ENCODE results near the gene ZNF44.
A peak's percentile ranks its signal among the peaks of the same experiment; 100 is the strongest.
"Not testable (repeated sequence)": the region's sequence is repeated elsewhere in the genome, so short reads cannot be mapped to it uniquely, and the experiment has no call there.

ZNF44 gene

DNA sequence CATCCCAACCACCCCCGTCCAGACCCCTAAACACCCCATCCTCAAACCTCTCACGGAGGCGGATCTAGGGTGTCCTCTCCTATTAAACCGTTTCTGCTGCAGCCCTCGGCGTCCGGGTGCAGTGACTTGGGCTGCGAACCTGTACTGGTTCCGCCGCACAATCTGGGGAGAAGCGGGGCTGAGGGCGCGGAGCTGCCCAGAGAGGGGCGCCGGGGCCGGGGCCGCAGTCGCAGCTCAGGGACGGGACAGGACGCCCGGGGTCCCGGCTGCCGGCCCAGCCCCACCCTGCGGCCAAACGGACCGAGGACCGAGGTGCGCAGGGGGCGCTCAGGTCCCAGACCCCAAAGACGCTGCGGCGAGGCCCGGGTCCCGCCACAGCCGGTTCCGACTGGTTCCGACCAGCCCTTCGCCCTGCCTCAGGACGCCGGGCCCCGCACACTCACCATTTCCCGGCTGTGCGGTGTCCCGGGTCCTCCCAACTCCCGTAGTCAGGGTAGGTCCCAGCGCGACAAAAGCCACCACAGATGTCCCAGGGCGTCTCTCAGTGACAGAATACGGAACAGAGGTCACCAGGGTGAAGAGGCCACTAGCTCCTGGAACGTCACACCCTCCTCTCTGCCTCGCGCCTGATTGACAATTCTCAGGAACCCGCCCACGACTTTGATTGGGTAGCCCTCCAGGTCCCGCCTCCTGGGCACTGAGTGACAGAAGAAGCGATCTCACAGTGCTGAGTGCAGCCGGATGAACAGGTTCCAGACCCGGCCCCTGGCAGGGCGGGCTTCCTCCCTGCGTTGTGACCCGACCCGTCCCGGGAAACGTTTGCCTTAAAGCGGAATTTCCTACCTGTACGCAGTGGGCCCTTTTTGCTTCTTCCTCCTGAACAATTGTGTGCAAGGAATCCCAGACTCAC is at the start of gene ZNF44:
Gene ZNF44, minus strand, starts transcription at position 635 of the 910 bp plus-strand sequence. Its CDS starts 189 bp downstream, at position 446.
- peak; percentile 91 for DNase-seq (ENCODE audit: low read depth in 2 of 2)

DNA sequence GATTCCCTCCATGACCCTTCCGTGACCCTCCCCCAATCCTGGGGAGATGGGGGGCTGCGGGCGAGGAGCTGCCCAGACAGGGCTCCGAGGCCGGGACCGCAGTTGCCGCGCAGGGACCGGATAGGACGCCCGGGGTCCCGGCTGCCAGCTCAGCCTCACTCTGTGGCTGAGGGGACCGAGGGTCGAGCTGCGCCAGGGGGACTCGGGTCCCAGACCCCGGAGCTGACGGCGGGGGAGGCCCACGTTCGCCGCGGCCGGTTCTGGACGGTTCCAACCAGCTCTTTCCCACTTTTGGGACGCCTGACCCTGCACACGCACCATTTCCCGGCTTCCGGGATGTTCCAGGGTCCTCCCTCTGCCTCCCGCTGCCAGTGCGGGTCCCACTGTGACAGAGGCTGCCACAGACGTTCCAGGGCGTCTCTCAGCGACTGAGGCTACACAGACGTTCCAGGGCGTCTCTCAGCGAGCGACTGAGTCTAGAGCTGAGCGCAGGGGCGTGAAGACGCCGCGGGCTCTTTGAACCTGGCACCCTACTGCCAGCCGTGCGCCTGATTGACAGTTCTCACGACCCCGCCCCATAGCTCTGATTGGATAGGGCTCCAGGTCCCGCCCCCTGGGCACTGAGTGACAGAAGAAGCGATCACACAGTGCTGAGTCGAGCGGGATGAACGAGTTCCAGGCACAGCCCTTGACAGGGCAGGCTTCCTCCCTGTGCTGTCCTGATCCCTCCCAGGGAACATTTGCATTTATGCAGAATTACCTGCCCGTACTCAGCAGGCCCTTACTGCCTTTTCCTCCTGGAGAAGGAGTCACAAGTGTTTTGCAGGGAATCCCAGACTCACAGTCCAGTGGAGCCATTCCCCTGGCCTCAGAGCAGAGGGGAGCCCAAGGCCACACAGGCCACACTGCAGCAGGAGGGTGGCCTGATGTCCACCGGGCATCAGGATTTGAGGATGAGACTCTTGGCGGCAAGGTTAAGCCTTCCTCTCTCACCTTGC is 38.8 kb upstream of the ZNF44 start, which contains the start of gene ZNF563:
Gene ZNF563, minus strand, starts transcription at position 472 of the 998 bp plus-strand sequence. Its CDS starts 151 bp downstream, at position 321.
- peak; percentile 97 for DNase-seq (ENCODE audit: low read depth in 2 of 2)

DNA sequence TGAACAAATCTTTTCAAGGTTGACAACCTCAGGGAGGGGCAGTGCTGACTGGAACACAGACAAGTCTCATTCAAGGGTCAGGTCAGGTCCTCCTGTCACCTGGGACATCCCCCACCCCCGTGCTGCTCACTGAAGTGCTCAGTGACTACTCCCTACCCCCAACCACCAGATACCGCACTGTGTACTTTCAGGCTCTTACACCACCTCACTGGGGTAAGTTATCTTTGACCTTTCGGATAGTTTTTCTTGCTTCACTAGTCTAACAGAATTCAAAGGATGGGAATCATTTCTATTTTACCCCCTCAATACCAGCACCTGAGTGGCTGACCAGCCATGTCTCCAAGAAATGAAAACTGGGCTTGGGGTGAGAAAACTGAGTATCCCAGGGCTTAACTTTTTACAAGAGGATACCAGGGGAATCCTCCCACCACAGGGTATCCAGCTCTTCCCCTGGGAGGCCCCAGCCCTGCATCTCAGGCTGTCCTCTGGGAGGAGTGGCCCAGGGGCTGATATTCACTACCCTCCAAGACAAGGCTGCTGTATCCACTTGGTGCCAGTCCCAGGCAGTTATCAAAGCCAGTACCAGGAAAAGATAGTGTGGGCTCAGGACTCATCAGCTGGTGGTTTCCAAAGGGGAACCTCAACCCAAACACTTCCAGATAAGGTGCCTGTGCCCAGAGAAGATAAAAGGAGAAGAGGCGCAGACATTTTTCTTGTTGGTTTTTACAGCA is 36.7 kb upstream of the ZNF44 start:
- DNase-seq (ENCODE audit: low read depth in 2 of 2) = peak; percentile 56 to 74

DNA sequence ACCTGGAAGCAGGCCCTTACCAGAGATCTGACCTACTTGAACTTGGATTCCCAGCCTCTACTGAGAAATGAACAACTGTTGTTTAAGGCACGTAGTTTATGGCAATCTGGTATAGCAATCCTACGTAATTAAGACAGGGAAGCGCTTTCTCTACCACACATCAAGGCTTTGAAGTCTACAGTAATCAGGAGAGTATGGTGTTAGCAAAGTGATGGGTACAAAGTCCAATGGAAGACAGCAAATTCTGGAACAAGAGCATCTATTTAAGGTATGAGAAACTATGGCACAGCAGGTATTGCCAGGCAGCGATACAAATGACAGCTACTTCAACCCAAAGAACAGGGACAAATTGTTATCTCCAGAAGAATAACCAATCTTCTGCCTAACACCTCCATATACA is 35.7 kb upstream of the ZNF44 start:
- DNase-seq (ENCODE audit: low read depth in 2 of 2) = no peak

DNA sequence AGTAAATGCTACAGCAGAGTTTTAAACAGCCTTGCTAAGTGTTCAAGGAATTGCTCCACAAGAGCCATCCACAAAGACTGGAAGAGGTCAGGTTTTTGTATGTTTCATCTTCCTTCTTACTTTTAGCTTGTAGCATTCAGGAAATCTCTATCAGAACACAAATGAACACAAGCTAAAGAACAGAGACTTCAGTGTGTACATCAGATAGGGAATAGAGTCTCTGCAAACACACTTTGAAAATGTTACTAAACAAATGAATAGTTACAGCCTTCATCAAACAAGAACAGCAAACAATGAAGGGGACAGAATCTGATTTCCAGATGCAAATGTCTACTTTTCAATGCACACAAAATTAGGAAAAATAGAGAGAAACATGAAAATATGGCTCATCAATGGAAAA is 31.0 kb upstream of the ZNF44 start:
- no peak for DNase-seq (ENCODE audit: low read depth in 2 of 2)

DNA sequence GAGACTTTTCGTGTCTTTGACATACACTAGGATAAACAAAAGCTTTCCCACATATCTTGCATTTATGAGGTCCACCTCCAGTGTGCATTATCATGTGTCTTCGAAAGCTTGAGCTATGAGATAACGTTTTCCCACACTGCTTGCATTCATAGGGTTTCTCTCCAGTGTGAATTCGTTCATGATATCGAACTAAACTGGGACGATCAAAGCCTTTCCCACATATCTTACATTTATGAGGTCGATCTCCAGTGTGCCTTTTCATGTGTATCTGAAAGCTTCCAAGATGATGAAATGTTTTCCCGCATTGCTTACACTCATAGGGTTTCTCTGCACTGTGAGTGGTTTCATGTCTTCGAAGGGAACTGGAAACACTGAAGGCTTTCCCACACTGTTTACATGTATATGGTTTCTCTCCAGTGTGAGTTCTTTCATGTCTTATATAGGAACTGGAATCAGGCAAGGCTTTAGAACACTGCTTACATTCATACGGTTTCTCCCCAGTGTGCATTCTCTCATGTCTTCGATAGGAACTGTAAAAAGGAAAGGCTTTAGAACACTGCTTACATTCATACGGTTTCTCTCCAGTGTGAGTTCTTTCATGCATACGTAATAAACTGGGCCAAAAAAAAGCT is 24.2 kb upstream of the ZNF44 start:
- DNase-seq (ENCODE audit: low read depth in 2 of 2) = no peak

DNA sequence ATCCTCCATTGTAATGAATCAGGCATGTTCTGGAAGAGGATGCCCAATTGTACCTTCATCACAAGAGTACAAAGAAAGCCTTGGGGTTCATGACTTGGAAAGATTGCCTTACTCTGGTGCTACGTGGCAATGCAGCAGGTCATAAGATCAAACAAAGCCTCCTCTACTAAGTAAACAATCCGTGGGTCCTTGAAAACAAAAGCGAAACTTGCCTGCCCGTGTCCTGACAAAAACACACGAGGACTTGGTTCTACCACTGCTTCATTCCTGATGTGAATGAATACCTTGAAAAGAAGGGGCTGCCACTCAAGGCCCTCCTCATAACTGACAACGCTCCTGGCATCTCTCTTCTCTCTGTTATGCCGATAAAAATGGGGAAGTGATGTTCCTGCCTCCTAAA is 19.9 kb upstream of the ZNF44 start:
- no peak for DNase-seq (ENCODE audit: low read depth in 2 of 2)

DNA sequence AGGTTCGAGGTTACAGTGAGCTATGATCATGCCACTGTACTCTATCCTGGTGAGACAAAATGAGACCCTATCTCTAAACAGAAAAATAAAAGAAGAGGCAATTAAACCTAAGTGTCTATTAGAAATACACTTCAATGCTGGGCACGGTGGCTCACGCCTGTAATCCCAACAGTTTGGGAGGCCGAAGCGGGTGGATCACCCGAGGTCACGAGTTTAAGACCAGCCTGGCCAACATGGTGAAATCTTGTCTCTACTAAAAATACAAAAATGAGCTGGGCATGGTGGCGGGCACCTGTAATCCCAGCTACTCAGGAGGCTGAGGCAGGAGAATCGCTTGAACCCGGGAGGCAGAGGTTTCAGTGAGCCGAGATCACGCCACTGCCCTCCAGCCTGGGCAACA is 14.2 kb upstream of the ZNF44 start:
- DNase-seq (ENCODE audit: low read depth in 2 of 2) = not testable (repeated sequence)

DNA sequence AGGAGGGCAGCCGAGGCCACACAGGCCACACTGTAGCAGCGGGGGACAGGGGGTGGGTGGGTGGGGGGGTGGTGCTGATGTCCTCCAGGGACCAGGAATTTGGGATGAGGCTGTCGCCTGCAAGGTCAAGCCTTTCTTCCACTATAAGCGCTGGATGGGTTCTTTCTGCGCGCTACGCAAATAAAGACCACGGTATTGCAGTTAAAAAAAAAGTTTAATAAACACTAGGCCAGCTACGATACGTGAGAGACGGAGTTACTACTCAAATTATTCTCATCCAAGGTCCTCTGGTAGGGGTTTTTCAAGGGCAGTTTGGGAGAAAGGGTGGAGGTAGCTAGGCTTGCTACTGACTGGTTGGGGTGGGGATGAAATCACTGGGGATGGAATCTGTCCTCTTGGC is 508 bp upstream of the ZNF44 start:
- DNase-seq (ENCODE audit: low read depth in 2 of 2) = no peak

DNA sequence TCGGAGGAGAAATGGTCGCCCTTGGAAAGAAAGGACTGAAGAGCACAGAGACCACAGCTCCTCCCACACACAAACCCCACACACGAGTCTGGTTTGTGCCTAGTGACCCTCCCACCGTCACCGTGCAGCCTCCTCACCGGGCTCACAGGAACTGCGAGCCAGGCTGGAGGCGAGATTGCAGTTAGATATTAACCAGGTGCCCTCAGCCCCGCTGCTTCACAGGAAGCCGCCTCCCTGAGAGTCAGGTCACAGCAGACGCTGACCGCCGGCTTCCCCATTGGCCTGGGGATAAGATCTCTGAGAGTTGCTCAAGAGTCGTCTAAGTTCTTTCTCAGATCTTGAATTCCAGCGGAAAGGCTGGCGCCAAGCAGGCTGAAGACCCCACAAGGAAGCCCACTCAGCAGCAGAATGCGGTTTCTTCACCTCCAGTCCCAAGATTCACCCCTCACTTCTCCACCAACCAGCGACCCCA is 870 bp downstream of the ZNF44 start:
- peak in 1 of 2 donors; percentile 38 for DNase-seq (ENCODE audit: low read depth in 2 of 2)

DNA sequence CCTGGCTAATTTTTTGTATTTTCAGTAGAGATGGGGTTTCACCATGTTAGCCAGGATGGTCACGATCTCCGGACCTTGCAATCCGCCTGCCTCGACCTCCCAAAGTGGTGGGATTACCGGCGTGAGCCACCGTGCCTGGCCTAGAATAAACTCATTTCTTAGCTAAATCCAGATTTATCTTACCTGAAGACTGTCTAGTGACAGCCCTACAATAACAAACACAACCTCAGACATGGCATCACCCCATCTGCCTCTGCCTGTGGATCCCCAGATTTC is 5.0 kb downstream of the ZNF44 start:
- DNase-seq (ENCODE audit: low read depth in 2 of 2) = no peak

DNA sequence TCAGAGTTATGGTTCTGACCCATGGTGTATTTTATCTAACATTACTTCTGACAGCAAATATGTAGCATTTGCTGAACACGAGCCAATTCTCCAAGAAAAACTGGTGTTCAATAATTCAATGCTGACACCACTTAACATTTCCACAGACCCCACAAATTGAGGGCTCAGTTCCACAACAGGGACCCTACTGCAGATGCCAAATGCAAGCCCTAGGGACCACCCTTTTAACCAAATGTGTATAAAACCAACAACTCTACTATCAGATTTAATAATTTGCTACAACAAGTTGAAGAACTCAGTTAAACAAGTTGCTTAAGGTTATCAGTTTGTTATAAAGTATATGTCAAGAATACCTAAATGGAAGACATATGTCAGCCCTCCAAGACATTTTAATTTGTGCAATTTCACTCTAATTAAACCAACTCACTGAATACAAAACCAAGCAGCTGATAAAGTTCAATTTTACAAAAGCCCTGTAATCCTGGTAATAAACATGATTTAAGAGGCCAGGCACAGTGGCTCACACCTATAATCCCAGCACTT is 6.7 kb downstream of the ZNF44 start:
- DNase-seq (ENCODE audit: low read depth in 2 of 2) = no peak

DNA sequence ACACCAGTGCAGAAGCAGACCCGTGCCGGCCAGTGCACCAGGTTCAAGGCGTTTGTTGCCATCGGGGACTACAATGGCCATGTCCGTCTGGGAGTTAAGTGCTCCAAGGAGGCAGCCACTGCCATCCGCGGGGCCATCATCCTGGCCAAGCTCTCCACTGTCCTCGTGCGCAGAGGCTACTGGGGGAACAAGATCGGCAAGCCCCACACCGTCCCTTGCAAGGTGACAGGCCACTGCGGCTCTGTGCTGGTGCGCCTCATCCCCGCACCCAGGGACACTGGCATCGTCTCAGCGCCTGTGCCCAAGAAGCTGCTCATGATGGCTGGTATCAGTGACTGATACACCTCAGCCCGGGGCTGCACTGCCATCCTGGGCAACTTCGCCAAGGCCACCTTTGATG is 10.1 kb downstream of the ZNF44 start:
- no peak for DNase-seq (ENCODE audit: low read depth in 2 of 2)

DNA sequence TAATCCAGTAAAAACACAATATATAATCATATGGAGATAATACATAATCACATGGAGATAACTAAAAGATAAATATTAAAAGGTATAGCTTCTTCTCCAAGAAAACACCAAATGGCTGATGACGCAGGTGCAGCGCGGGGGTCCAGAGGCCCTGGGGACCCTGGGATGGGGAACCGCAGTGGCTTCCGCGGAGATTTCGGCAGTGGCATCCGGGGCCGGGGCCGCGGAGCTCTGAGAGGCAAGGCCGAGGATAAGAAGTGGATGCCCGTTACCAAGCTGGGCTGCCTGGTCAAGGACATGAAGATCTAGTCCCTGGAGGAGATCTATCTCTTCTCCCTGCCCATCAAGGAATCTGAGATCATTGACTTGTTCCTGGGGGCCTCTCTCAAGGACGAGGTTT is 10.5 kb downstream of the ZNF44 start:
- no peak for DNase-seq (ENCODE audit: low read depth in 2 of 2)

DNA sequence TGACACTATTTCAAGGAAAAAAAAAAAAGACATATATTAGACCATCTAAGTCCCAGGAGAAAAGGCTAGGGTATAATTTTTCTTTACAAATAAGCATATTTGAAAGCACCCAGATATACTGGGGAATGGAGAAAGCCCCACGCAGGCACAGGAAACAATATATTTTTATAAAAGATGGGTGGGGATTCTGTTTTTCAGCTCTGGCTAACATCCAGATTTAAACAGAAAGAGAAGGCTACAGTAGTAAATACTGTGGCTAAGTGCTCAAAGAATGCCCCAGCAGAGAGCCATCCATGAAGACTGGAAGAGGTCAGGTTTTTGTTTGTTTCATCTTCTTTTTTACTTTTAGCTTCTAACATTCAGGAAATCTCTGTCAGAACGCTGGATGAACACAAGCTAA is 16.0 kb downstream of the ZNF44 start:
- no peak for DNase-seq (ENCODE audit: low read depth in 2 of 2)

DNA sequence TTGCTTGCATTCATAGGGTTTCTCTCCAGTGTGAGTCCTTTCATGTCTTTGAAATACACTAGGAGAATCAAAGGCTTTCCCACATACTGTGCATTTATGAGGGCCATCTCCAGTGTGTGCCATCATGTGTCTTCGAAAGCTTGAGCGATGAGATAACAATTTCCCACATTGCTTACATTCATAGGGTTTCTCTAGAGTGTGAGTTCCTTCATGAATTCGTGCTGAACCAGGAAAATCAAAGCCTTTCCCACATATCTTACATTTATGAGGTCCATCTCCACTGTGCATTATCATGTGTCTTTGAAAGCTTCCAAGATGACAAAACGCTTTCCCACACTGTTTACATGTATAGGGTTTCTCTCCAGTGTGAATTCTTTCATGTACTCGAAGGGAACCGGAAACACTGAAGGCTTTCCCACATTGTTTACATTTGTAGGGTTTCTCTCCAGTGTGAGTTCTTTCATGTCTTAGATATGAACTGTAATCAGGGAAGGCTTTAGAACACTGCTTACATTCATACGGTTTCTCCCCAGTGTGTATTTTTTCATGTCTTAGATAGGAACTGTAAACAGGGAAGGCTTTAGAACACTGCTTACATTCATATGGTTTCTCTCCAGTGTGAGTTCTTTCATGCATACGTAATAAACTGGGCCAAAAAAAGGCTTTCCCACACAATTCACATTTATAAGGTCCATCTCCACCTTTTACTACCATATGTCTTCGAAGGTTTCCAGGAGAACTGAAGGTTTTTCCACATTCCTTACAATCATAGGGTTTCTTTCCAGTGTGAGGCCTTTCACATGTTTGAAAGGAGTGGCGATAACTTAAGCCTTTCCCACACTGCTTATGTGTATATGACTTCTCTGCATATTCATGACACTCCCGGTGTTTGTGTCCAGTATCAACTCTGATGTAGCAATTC is 21.4 kb downstream of the ZNF44 start:
- DNase-seq (ENCODE audit: low read depth in 2 of 2) = no peak

DNA sequence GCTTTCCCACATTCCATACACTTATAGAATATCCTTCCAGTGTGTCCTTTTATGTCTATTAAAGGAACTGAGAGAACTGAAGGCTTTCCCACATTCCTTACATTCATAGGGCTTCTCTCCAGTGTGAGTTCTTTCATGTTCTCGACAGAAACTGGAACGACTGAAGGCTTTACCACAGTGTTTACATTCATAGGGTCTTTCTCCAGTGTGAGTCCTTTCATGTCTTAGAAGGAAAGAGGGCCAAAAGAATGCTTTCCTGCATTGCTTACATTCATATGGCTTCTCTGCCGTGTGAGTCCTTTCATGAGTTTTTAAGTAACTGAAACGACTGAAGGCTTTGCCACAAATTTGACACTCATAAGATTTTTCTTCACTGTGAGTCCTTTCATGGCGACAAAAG is 22.3 kb downstream of the ZNF44 start:
- no peak for DNase-seq (ENCODE audit: low read depth in 2 of 2)

DNA sequence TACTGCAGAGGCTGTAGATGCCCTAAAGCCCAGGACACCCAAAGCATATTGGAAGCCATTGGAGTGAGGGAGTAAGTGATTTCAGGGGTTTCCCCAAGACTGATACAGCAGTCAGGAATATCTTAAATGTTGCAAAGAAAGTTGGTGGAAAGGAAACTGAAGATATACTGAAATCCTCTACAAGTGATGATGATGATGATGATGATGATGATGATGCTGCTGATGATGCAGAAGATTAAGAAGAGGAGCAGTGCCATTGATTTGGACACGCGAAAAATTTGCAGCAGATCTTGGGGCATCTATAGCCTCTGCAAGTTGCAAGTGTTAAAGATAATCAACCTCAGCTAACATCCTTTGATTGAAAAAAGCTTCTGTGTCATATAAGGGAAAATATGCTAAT is 23.8 kb downstream of the ZNF44 start:
- DNase-seq (ENCODE audit: low read depth in 2 of 2) = no peak

DNA sequence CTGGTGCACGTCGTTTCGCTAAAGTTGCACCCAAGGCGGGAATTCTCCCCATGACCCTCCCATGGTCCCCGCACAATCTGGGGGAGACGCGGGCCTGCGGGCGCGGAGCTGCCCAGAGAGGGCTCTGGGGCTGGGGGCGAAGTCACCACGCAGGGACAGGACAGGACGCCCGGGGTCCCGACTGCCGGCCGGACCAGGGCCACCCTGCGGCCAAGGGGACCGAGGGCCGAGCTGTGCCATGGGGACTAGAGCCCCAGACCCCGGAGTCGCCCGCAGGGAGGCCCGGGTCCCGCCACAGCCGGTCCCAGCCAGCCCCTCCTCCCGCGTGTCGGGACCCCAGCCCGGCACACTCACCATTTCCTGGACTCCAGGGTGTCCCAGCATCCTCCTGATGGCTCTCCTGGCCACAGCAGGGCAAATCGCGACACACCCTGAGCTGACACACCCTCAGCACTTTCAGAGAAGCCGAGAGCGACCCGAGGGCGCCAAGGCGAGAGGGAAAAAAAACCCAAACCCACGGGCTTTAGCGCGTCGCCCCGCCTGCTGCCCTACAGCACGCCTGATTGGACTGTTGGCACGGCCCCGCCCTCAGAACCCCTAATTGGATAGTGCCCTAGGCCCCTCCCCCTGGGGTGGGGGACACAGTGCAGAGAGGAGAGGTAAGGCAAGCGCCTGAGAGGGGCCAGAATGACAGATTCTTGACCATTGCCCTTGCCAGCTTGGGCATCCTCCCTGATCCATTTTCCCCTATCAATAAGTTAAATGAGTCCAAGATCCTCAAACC is 28.6 kb downstream of the ZNF44 start:
- no peak for DNase-seq (ENCODE audit: low read depth in 2 of 2)

Measured in activated CD8-positive, alpha-beta memory T cell treated with anti-CD3 and anti-CD28 coated beads for 4 hours (primary cell).